Stomach smooth muscle (tissue), 2 donors: Measurements from ENCODE around the gene FZD10.

Source experiments
- H3K27ac ChIP-seq: one replicate; pipeline ENCODE4 v1.7.0; 2013; ENCODE audit warnings: mild to moderate bottlenecking, low read length, inconsistent platforms
- H3K27me3 ChIP-seq, 2 donors: one replicate each; pipeline ENCODE4 v1.7.0; 2013; ENCODE audit warnings: low read length in 2 of 2; ENCODE audit not compliant: insufficient read depth in 2 of 2, control insufficient read depth in 1 of 2
- H3K36me3 ChIP-seq, 2 donors: one replicate each; pipeline ENCODE4 v1.7.0; 2013; ENCODE audit warnings: low read length in 2 of 2; ENCODE audit not compliant: control insufficient read depth in 2 of 2, insufficient read depth in 2 of 2
- H3K4me1 ChIP-seq: one replicate; pipeline ENCODE4 v1.7.0; 2013; ENCODE audit warnings: low read length; ENCODE audit not compliant: control insufficient read depth, insufficient read depth
- H3K4me3 ChIP-seq, 2 donors: one replicate each; pipeline ENCODE4 v1.7.0; 2013; ENCODE audit warnings: low read length in 2 of 2
- H3K9ac ChIP-seq, 2 donors: one replicate each; pipeline ENCODE4 v1.7.0; 2013; ENCODE audit warnings: low read length in 2 of 2, mild to moderate bottlenecking in 1 of 2
- H3K9me3 ChIP-seq, 2 donors: one replicate each; pipeline ENCODE4 v1.7.0; 2013; ENCODE audit warnings: low read length in 2 of 2; ENCODE audit not compliant: control insufficient read depth in 2 of 2
- donor health status: healthy.
- donor health status: Pancreatic carcinoma.

FZD10 gene

GRCh38 chr12:130213249-130213648 lies 51.0 kb downstream of the FZD10 start:
- no peaks in the 10 kb centered on the region for H3K4me1 ChIP-seq
- H3K9me3 ChIP-seq, result peaks cover 4 to 12% of the 10 kb centered on the region in 2 donors
- H3K9ac ChIP-seq, result no peak overlapping the region
- H3K27me3 ChIP-seq, result no peaks in the 10 kb centered on the region
- H3K27ac ChIP-seq, result no peak overlapping the region
- H3K36me3 ChIP-seq, result no peaks in the 10 kb centered on the region
- no peak overlapping the region for H3K4me3 ChIP-seq

GRCh38 chr12:130214686-130215395 lies 52.6 kb downstream of the FZD10 start:
- H3K4me1 ChIP-seq, result no peaks in the 10 kb centered on the region
- H3K4me3 ChIP-seq, result no peak overlapping the region
- H3K9ac ChIP-seq, result no peak overlapping the region
- H3K9me3 ChIP-seq, result peaks cover 0 to 12% of the 10 kb centered on the region in 2 donors
- H3K27ac ChIP-seq, result no peak overlapping the region
- no peaks in the 10 kb centered on the region for H3K36me3 ChIP-seq
- no peaks in the 10 kb centered on the region for H3K27me3 ChIP-seq
